ENCODE results near the gene SLIT3.

Gene SLIT3

DNA sequence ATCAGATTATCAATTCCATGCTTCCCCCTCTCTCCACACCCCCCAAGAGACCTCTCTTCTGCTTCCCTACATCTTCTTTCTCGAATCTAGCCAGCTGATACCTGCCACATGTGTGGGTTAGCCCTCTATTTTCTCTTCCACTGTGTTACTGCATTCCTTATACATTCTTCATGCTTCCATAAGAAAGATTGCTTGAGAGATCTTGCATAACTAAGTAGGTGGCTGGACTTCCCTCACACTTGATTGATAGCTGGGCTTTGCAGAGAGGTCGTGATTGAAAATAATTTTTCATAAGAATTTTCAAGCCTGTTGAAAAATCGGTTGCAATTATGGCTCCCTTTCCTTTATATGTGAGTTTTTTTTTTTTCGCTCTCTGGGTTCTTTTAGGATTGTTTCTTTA lies 688.8 kb downstream of the SLIT3 start:
- H3K9me2 ChIP-seq (replicated peaks; ENCODE audit: insufficient read depth, low read length) = no peaks in the 10 kb centered on the region
- no peak overlapping the region for H2AFZ ChIP-seq (ENCODE audit: low read depth, low read length, severe bottlenecking)
- H3F3A ChIP-seq (ENCODE audit: insufficient read depth) = no peaks in the 10 kb centered on the region
- no peaks in the 10 kb centered on the region for H3K27me3 ChIP-seq (ENCODE audit: low read length)
- no peaks in the 10 kb centered on the region for H4K20me1 ChIP-seq (ENCODE audit: low read depth, low read length)
- no peak overlapping the region for H3K9ac ChIP-seq (ENCODE audit: low read length)
- no peaks in the 10 kb centered on the region for H3K79me2 ChIP-seq (ENCODE audit: insufficient read depth, low read length)
- no peak overlapping the region for H3K4me3 ChIP-seq (ENCODE audit: insufficient read depth, low read length, poor library complexity, severe bottlenecking)
- H3K36me3 ChIP-seq (ENCODE audit: low read length) = no peaks in the 10 kb centered on the region
- H3K9me3 ChIP-seq (ENCODE audit: insufficient read depth, low read length) = no peaks in the 10 kb centered on the region
- no peak overlapping the region for H3K4me2 ChIP-seq (ENCODE audit: low read depth, low read length, poor library complexity, severe bottlenecking)
- H3K27ac ChIP-seq (ENCODE audit: low read depth, low read length) = no peak overlapping the region
- TF ChIP-seq CTCF (IDR thresholded peaks at IDR 0.05; ENCODE audit: insufficient read depth, low read length, poor library complexity, severe bottlenecking) (no peak), EZH2phosphoT487 (conservative IDR thresholded peaks at IDR 0.05; ENCODE audit: low read length) (no peak)

Data from SU-DHL-6 (cell line).